ENCODE results near the gene SMOC2. TPM values are rescaled to one million over a fixed set of nuclear protein-coding genes. Genes with fewer than 3 reads are reported as not detected.

SMOC2 gene
- total RNA-seq, 1 donor from 2014 or later: not detected

- Mint-ChIP-seq H3K27me3 (ENCODE audit: insufficient read depth) (no peaks in the 10 kb centered on the region), H3K36me3 (ENCODE audit: low read depth) (no peaks in the 10 kb centered on the region), H3K4me1 (ENCODE audit: low read depth) (no peaks in the 10 kb centered on the region), H3K27ac (no peak overlapping the region), H3K4me3 (no peak overlapping the region), H3K9me3 (peaks cover 23% of the 10 kb centered on the region)
- intact Hi-C loops (cut with micrococcal nuclease): no loop called here
- no peak for DNase-seq (ENCODE audit: low spot score)
Measured at GRCh38 chr6:168596344-168596743, 155.4 kb downstream of the SMOC2 start.

DNA sequence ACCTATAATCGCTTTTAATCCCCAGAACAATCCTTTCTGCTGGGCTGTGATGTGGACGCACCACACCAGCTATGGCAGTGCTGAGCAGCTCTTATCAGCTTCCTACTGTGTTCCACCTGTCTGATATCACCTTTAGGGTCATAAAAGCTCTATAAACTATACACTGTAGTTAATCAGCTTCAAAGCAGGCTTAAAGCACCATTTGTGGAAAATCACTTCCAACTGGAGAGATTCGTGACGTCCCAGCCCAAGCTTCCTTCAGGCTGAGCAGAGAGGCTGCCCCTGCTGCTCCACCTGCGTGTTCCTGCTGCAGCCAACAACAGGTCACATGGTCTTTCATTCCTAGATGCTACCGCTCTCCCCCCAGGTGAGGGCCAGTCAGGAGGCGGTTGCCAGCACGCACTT, 156.5 kb downstream of the SMOC2 start:
- DNase-seq (ENCODE audit: low spot score): no peak
- intact Hi-C loops (cut with micrococcal nuclease): no loop called here
- Mint-ChIP-seq H3K4me1 (ENCODE audit: low read depth) (no peaks in the 10 kb centered on the region), H3K27me3 (ENCODE audit: insufficient read depth) (no peaks in the 10 kb centered on the region), H3K9me3 (peaks cover 23% of the 10 kb centered on the region), H3K27ac (no peak overlapping the region), H3K4me3 (no peak overlapping the region), H3K36me3 (ENCODE audit: low read depth) (no peaks in the 10 kb centered on the region)

DNA sequence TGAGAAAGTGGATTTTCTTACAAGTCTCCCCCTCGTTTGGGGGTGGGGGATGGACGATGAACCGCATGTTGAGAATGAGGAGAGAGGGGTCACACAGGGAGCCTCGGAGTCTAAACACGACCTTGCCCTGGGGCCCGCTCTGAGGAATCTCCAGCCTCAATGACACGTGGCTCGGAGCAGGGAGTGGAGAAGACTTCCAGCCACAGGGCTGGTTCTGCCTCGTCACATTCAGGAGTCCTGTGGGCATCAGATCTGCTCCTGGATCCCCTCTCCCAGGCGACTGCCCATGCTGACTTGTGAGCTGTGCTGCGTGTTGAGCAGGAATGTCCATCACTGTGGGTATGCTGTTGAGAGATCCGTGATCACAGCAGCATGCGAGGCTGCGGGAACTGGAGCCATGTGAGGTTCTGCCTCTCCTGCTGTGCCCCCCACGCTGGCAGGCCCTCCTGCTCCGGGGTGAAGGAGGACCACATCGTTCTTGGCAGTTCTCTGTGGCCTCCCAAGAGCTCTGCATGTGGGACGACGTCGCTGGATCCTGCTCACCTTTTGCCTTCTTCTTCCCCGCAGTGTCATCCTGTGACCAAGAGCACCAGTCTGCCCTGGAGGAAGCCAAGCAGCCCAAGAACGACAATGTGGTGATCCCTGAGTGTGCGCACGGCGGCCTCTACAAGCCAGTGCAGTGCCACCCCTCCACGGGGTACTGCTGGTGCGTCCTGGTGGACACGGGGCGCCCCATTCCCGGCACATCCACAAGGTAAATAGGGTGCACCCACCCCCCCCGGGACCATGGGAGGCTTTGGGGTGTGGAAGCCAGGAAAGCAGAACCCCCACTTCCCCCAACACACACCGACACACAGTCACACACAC, 157.5 kb downstream of the SMOC2 start:
- no peak overlapping the region for H3K4me3 Mint-ChIP-seq
- DNase-seq (ENCODE audit: low spot score): no peak
- H3K27ac Mint-ChIP-seq: no peak overlapping the region
- no peaks in the 10 kb centered on the region for H3K27me3 Mint-ChIP-seq (ENCODE audit: insufficient read depth)
- H3K4me1 Mint-ChIP-seq (ENCODE audit: low read depth): no peaks in the 10 kb centered on the region
- intact Hi-C loops (cut with micrococcal nuclease): no loop called here
- peaks cover 23% of the 10 kb centered on the region for H3K9me3 Mint-ChIP-seq
- no peaks in the 10 kb centered on the region for H3K36me3 Mint-ChIP-seq (ENCODE audit: low read depth)

GRCh38 chr6:168599118-168599494, 158.1 kb downstream of the SMOC2 start:
- no peak overlapping the region for H3K4me3 Mint-ChIP-seq
- no peaks in the 10 kb centered on the region for H3K36me3 Mint-ChIP-seq (ENCODE audit: low read depth)
- H3K27ac Mint-ChIP-seq: no peak overlapping the region
- intact Hi-C loops (cut with micrococcal nuclease): no loop called here
- no peaks in the 10 kb centered on the region for H3K4me1 Mint-ChIP-seq (ENCODE audit: low read depth)
- no peaks in the 10 kb centered on the region for H3K27me3 Mint-ChIP-seq (ENCODE audit: insufficient read depth)
- no peak for DNase-seq (ENCODE audit: low spot score)
- H3K9me3 Mint-ChIP-seq: peaks cover 23% of the 10 kb centered on the region

- no peak for DNase-seq (ENCODE audit: low spot score)
- H3K9me3 Mint-ChIP-seq: peaks cover 23% of the 10 kb centered on the region
- H3K4me1 Mint-ChIP-seq (ENCODE audit: low read depth): no peaks in the 10 kb centered on the region
- no peak overlapping the region for H3K27ac Mint-ChIP-seq
- H3K27me3 Mint-ChIP-seq (ENCODE audit: insufficient read depth): no peaks in the 10 kb centered on the region
- H3K36me3 Mint-ChIP-seq (ENCODE audit: low read depth): no peaks in the 10 kb centered on the region
- H3K4me3 Mint-ChIP-seq: no peak overlapping the region
- intact Hi-C loops (cut with micrococcal nuclease): no loop called here
Measured at GRCh38 chr6:168599769-168600330, 158.9 kb downstream of the SMOC2 start.

GRCh38 chr6:168600381-168600780, 159.4 kb downstream of the SMOC2 start:
- Mint-ChIP-seq H3K4me1 (ENCODE audit: low read depth) (no peaks in the 10 kb centered on the region), H3K4me3 (no peak overlapping the region), H3K27ac (no peak overlapping the region), H3K9me3 (peaks cover 23% of the 10 kb centered on the region), H3K36me3 (ENCODE audit: low read depth) (no peaks in the 10 kb centered on the region), H3K27me3 (ENCODE audit: insufficient read depth) (no peaks in the 10 kb centered on the region)
- DNase-seq (ENCODE audit: low spot score): no peak
- intact Hi-C loops (cut with micrococcal nuclease): no loop called here

DNA sequence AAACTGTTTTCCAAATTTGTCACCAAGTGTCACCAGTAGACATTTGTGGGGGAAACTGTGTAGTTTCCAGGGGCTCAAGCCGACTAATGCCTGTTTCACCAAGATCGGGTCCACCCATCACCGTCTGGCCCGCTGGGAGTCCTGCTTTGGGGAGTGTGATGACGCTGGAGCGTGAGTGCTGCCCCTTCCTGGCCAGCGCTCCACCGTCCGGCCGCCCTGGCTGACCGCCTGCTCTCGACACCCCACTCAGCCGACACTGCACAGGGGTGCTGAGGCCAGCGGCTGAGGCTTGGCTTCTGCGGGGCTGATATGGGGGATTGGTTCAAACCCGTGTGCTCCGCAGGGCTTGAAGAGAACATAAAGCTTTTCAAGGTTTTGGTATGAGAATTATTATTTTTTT, 160.1 kb downstream of the SMOC2 start:
- no peaks in the 10 kb centered on the region for H3K36me3 Mint-ChIP-seq (ENCODE audit: low read depth)
- peaks cover 23% of the 10 kb centered on the region for H3K9me3 Mint-ChIP-seq
- H3K4me3 Mint-ChIP-seq: no peak overlapping the region
- H3K27ac Mint-ChIP-seq: no peak overlapping the region
- H3K4me1 Mint-ChIP-seq (ENCODE audit: low read depth): no peaks in the 10 kb centered on the region
- DNase-seq (ENCODE audit: low spot score): no peak
- intact Hi-C loops (cut with micrococcal nuclease): no loop called here
- H3K27me3 Mint-ChIP-seq (ENCODE audit: insufficient read depth): no peaks in the 10 kb centered on the region

DNA sequence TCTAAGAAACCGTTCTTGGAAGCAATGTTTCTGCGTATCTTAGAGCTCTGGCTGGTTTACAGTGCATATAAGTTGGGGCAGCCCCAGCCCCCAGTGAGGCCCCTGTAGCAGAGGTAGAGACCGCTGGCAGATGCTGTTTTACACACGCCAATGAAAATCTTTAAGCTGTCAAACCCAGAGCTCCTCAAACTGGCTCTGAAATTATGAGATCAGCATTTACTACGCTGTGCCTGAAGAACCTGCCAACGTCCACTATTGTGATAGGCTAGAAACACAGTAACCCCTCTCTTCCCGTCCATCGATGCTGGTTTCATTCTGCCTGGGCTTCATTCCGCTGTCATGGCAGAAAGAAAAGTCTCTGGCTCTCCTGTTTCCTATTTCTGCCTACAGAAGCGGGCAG, 160.6 kb downstream of the SMOC2 start:
- Mint-ChIP-seq H3K4me3 (no peak overlapping the region), H3K27ac (no peak overlapping the region), H3K4me1 (ENCODE audit: low read depth) (no peaks in the 10 kb centered on the region), H3K9me3 (peaks cover 23% of the 10 kb centered on the region), H3K27me3 (ENCODE audit: insufficient read depth) (no peaks in the 10 kb centered on the region), H3K36me3 (ENCODE audit: low read depth) (no peaks in the 10 kb centered on the region)
- no peak for DNase-seq (ENCODE audit: low spot score)
- intact Hi-C loops (cut with micrococcal nuclease): no loop called here

DNA sequence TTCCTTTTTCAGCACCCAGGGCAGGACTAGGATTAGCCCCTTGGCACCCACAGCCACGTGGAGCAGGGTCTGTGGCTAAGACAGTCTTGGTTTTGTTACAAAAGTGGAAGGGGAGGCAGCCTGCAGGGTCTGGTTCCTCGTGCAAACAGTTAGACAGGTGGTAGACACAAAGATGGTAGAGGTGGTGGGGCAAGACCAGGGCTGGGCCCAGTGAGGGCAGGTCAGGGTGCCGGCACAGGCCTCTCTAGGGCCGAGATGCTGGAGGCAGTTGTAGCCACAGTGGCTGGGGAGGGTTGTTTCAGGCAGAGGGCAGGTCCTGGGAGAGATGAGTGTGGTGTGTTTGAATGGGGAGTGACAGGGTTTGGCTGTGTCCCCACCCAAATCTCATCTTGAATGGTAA, 161.6 kb downstream of the SMOC2 start:
- Mint-ChIP-seq H3K36me3 (ENCODE audit: low read depth) (no peaks in the 10 kb centered on the region), H3K4me1 (ENCODE audit: low read depth) (no peaks in the 10 kb centered on the region), H3K27me3 (ENCODE audit: insufficient read depth) (no peaks in the 10 kb centered on the region), H3K9me3 (peaks cover 17% of the 10 kb centered on the region), H3K27ac (no peak overlapping the region), H3K4me3 (no peak overlapping the region)
- intact Hi-C loops (cut with micrococcal nuclease): no loop called here
- no peak for DNase-seq (ENCODE audit: low spot score)

GRCh38 chr6:168603234-168603633, 162.2 kb downstream of the SMOC2 start:
- no peaks in the 10 kb centered on the region for H3K36me3 Mint-ChIP-seq (ENCODE audit: low read depth)
- no peaks in the 10 kb centered on the region for H3K4me1 Mint-ChIP-seq (ENCODE audit: low read depth)
- H3K4me3 Mint-ChIP-seq: no peak overlapping the region
- no peaks in the 10 kb centered on the region for H3K27me3 Mint-ChIP-seq (ENCODE audit: insufficient read depth)
- intact Hi-C loops (cut with micrococcal nuclease): no loop called here
- H3K9me3 Mint-ChIP-seq: peaks cover 11% of the 10 kb centered on the region
- no peak for DNase-seq (ENCODE audit: low spot score)
- no peak overlapping the region for H3K27ac Mint-ChIP-seq

GRCh38 chr6:168605964-168606363, 165.0 kb downstream of the SMOC2 start:
- DNase-seq (ENCODE audit: low spot score): no peak
- Mint-ChIP-seq H3K36me3 (ENCODE audit: low read depth) (no peaks in the 10 kb centered on the region), H3K9me3 (no peaks in the 10 kb centered on the region), H3K4me3 (no peak overlapping the region), H3K27ac (no peak overlapping the region), H3K4me1 (ENCODE audit: low read depth) (no peaks in the 10 kb centered on the region), H3K27me3 (ENCODE audit: insufficient read depth) (no peaks in the 10 kb centered on the region)
- intact Hi-C loops (cut with micrococcal nuclease): no loop called here

DNA sequence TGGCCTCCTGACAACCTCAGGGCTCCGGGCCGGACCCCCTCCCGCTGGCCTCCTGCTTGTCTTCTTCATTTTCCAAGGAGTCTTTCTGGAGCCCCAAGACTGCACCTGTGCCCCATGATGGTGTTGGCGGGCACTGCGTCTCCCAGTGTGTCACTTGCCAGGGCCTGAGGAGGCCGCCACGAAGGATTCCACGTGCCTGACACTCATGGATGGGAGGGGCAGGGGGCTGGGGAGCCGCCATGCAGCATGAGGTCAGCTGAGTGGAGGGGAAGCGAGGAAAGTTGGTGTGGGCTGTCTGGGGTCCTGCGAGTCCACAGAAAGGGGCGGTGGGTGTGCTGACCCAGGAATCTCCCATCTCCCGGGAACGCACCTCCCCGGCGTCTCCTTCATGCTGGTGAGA, 165.7 kb downstream of the SMOC2 start:
- intact Hi-C loops (cut with micrococcal nuclease): no loop called here
- Mint-ChIP-seq H3K36me3 (ENCODE audit: low read depth) (no peaks in the 10 kb centered on the region), H3K9me3 (no peaks in the 10 kb centered on the region), H3K27me3 (ENCODE audit: insufficient read depth) (no peaks in the 10 kb centered on the region), H3K4me1 (ENCODE audit: low read depth) (no peaks in the 10 kb centered on the region), H3K27ac (no peak overlapping the region), H3K4me3 (no peak overlapping the region)
- no peak for DNase-seq (ENCODE audit: low spot score)

DNA sequence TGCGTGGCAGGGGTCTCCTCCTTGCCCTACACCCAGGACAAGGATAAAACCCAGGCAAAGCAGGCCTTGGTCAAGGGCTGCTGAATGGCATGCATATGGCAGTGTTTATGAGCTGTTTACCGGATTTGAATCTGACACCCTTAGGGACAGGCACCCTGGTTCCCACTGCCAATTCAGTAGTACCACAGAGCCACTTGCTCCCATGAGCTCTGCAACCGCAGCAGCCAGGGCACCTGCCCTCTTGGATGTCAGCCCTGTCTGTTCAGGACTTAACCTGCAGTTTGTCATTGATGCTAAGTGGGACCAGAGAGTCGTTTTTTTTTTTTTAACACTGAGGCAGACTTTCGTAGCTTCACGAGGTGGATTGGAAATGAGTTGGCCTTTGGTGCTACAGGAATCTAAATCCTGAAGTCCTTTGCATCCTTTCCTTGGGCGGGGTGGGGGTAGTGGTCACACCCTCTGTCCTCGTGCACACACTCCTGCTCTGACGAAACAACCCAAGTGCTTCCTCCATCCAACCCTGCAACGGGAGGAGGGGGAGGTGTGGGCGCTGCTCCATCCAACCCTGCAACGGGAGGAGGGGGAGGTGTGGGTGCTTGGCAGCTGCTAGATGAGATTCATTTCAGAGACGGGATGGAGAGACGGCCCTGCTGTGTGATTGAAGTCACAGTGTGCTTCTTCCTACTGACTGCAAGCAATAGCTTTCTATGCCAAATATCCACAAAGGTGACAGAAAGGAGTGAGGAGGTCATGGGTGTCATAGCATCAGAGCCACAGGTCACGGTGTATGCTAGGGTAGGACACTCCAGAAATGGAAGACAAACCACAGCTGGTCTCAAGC, 166.5 kb downstream of the SMOC2 start:
- H3K4me1 Mint-ChIP-seq (ENCODE audit: low read depth): no peaks in the 10 kb centered on the region
- intact Hi-C loops (cut with micrococcal nuclease): no loop called here
- no peak overlapping the region for H3K4me3 Mint-ChIP-seq
- H3K27me3 Mint-ChIP-seq (ENCODE audit: insufficient read depth): no peaks in the 10 kb centered on the region
- no peaks in the 10 kb centered on the region for H3K9me3 Mint-ChIP-seq
- no peaks in the 10 kb centered on the region for H3K36me3 Mint-ChIP-seq (ENCODE audit: low read depth)
- no peak for DNase-seq (ENCODE audit: low spot score)
- H3K27ac Mint-ChIP-seq: no peak overlapping the region
